A549 (cell line): Measurements from ENCODE around the gene SFT2D2.

Experiments
- JUN ChIP-seq, 2 experiments: fragments of >200 bp; sonication (Bioruptor Twin); formaldehyde crosslinking; IDR thresholded peaks; 2 replicates in 1 of 2; 3 replicates in 1 of 2; pipeline ENCODE4 v1.6.1; 2016 to 2017
- RAD21 ChIP-seq, 2 experiments: fragments of >200 bp in 1 of 2; sonication (Bioruptor Twin) in 1 of 2; formaldehyde crosslinking in 1 of 2; IDR thresholded peaks in 1 of 2; conservative IDR thresholded peaks in 1 of 2; 2 replicates in 1 of 2; 3 replicates in 1 of 2; pipeline ENCODE4 v1.6.1; 2012 to 2018; ENCODE audit warnings: inconsistent platforms in 1 of 2
- SREBF2 ChIP-seq: fragments of 450-650 bp; IDR thresholded peaks from 2 replicates; pipeline ENCODE4 v1.6.1; 2014; ENCODE audit warnings: mild to moderate bottlenecking, moderate library complexity
- TF ChIP-seq, protein P1 (sequence below): fragments of >200 bp; sonication (Bioruptor Twin); formaldehyde crosslinking; IDR thresholded peaks from 3 replicates; pipeline ENCODE4 v1.5.1; 2016

DNA sequence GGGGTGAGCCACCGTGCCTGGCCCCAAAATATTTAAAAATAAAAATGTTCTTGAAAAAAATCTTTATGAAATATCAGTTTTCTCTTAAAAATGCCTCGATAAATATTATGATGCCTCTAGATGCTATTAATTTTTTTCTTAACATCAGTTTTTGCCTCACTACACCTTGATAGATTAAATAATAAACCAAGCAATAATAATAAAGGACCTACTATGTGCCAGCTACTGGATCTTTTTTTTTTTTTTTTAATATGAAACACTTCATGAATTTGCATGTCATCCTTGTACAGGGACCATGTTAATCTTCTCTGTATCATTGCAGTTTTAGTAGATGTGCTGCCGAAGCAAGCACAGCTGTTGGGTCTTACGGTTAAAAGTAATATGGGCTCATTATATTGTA is 37.3 kb downstream of the SFT2D2 start:
- TF ChIP-seq, protein P1, sequence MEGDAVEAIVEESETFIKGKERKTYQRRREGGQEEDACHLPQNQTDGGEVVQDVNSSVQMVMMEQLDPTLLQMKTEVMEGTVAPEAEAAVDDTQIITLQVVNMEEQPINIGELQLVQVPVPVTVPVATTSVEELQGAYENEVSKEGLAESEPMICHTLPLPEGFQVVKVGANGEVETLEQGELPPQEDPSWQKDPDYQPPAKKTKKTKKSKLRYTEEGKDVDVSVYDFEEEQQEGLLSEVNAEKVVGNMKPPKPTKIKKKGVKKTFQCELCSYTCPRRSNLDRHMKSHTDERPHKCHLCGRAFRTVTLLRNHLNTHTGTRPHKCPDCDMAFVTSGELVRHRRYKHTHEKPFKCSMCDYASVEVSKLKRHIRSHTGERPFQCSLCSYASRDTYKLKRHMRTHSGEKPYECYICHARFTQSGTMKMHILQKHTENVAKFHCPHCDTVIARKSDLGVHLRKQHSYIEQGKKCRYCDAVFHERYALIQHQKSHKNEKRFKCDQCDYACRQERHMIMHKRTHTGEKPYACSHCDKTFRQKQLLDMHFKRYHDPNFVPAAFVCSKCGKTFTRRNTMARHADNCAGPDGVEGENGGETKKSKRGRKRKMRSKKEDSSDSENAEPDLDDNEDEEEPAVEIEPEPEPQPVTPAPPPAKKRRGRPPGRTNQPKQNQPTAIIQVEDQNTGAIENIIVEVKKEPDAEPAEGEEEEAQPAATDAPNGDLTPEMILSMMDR: no peak
- TF ChIP-seq JUN (IDR thresholded peaks at IDR 0.05) (no peak), RAD21 (conservative IDR thresholded peaks at IDR 0.05 in 1 of 2, IDR thresholded peaks at IDR 0.05 in 1 of 2) (no peak), SREBF2 (no peak)
